GM18861 (cell line): ENCODE data around the gene MPZ.
"Not testable (repeated sequence)": the region's sequence is repeated elsewhere in the genome, so short reads cannot be mapped to it uniquely, and the experiment has no call there.

Experiments used
- ATAC-seq: cut with Tn5 transposase; IDR thresholded peaks from one replicate; pipeline ENCODE4 v1.9.1; 2021; ENCODE audit not compliant: unreplicated experiment

The MPZ gene

DNA sequence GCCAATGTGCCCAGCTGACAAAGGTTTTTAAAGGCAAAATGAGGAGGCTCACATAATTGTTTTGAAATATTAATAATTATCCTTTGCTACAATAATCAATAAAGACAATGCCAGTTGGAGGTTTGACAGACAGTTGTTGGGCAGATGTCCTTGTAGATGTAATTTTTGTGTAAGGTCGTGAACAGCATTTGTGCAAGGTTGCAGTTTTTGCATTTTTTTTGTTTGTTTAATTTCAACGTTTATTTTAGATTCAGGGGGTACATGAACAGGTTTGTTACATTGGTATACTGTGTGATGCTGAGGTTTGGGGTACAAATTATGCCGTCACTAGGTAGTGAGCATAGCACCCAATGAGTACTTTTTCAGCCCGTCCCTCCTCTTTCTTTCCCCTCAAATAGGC is 9.3 kb downstream of the MPZ start:
- no peak for ATAC-seq

DNA sequence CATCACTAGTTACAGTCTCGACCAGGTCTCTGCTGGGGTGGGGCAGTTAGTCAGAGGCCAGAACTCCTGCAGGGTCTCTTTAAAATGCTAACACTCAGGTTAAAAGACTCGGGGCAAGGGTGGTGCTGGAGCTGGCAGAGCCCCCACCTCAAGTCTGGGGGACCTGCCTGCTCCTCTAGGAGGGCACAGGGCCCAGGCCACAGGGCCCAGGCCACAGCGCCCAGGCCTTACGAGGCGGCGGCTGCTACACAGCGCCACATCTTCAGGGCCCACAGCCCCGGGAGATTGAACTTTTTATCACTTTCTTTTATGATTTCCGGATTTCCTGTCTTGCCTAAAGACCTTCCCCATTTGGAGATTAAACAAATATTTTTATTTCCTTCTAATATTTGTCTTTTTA is 10.4 kb downstream of the MPZ start:
- ATAC-seq: no peak

DNA sequence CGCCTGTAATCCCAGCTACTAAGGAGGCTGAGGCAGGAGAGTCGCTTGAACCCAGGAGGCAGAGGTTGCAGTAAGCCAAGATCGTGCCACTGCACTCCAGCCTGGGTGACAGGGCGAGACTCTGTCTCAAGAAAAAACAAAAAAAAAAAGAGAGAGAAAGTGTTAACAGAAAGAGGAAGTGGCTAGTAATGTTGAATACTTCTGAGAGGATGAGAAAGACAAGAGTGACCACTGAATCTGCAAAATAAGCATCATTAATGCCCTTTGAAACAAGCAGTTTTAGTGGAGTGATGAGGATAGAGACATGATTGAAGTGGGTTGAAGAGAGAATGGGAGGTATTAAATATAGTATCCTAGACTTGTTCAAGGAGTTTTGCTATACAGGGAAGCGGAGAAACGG is 11.7 kb downstream of the MPZ start:
- ATAC-seq: no peak

DNA sequence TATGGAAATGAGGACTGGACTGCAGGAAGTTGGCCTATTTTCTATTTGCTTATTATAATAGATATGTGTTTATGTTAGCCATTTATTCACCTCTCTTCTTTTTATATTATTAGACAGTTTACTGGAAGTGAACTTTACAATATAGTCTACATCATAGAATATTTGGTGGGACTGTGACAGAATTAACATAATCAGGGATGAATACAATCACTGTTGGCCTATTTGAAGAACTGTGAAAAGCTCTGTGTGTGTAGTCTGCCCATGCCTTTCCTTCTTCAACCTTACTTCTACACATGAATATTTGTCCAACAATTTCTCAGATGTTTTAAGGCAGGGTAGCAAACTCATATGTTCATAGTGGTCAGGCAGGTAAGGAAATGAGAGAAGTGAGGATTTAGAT is 12.4 kb downstream of the MPZ start:
- ATAC-seq: no peak

DNA sequence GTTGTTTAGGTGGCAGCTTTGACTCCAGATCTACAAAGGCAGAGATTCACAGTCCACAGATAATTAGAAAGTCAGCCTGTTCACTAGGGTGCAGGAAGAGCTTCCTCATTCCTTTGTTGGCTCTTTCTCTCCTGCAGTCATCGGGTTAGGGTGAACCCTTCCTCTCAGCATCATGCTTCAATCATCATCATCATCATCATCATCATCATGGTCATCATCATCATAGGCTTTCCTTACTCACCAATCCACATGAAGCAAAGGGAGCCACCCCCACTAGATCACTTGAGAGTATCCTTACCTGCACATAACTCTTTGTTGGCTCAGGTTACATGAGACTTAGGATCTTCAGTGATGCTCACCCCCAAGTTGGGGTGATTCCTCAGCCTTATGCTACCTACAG is 19.0 kb downstream of the MPZ start:
- ATAC-seq: no peak

DNA sequence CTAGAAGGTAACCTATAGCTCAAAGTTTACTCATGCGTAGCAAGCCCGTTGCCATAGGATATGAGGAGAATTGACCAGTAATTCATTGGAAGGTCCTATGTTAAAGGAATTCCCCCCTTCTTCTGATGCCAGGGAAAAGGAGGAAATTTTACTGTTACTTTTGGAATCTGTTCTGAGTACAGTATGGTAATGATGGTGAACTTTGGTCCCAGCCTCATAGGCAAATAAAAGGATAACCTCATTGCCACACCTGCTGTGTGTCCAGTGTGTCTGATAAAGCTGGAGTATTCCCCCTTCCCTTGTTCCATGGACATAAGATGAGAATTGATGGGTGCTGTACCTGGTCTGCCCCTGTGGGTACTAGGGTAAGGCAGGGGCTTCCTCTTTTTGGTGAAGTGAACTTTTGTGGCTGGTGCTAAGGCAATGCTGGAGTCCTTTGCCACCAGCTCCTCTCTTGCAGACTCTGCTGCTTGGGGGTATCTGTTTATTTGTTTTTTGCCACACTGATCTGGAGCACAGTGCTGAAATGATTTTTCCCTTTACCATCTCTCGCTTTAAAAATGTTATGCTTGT is 22.2 kb downstream of the MPZ start:
- ATAC-seq: no peak

DNA sequence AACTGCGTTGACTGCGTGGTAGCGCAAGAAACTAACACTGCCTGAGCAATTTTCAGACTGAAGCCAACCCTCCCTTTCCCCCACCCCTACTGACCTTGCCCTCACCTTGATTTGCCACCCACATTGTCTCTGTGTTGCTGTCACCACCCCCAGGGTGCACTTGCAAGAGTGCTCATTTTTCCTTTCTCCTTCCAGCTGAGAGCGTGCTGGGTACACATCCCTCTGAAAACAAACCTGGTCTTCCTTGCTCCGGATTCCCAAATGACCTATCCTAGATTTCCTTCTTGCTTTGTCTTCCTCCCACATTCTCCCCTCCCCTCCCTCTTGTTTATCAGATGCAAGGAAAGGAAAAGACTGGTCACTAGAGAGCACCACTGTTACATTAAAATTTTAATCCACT is 24.2 kb downstream of the MPZ start:
- no peak for ATAC-seq

DNA sequence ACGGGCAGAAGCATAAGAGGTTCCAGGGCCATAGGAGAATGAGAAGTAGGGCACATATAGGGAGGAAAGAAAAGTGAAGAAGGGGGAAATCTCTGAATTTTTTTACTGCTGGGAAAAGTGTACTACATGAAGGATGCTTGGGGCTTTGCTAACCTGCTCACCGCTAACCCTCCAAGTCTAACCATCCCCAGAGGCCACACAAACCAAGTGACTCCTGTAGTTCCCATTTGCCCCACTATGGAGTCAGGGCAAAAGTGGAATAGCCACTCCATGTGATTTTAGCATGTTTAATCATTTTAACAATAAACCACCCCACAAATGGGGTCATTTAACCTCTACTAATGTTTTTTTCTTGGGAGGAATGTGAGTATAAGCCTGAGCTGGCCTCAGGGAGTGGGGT is 24.7 kb downstream of the MPZ start:
- ATAC-seq: no peak

DNA sequence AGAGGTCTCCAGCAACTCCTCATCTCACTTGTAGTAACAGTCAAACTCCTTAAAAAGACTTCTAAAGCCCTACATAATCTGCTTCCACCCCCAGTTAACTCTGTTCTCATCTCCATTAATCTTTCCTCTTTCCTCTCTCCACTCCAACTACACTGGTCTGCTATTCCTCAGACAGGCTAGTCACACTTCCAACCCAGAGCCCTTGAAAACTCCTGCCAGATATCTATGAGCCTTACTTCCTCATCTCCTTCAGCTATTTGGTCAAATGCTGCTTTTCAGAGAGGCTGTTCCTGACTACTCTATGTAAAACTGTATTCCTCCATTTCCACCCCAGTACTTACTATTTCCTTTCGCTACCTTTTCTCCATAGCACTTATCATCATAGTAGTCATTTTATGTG is 26.8 kb downstream of the MPZ start:
- no peak for ATAC-seq

DNA sequence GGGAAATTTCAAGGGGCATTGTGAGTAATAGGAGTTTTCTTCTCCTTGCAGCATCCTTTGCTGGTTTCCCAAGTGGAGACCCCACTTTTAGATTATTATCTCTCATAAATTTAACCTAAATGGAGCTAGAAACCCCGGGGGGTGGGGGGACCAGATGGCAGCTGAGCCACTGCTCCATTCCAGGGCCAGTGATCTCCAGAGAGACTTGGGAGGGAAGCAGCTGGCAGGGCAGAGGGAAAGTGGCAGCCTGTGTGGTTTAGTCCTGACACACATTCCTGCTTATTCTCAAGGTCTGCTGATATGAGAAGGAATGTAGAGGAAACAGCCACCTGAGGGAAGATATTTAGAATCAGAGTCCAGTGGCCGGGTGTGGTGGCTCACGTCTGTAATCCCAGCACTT is 34.9 kb downstream of the MPZ start:
- ATAC-seq: no peak

DNA sequence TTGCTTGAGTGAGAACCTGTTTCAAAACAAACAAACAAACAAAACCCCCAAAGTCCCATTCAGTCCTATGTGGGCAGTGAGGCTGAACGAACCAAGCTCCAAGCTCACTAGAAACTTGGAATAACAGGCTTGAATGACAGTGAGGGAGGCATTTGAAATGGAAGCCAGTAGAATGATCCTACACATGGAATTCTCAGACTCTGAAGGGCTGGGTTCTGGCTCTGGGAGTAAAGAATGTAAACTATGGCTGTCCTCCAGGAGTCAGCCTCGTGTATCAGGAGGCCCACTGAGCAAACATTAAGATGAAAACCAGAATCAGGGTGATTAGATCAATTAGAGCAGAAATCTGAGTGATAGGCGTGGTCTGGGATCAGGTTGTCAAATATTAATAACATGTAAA is 36.4 kb downstream of the MPZ start:
- ATAC-seq: no peak

DNA sequence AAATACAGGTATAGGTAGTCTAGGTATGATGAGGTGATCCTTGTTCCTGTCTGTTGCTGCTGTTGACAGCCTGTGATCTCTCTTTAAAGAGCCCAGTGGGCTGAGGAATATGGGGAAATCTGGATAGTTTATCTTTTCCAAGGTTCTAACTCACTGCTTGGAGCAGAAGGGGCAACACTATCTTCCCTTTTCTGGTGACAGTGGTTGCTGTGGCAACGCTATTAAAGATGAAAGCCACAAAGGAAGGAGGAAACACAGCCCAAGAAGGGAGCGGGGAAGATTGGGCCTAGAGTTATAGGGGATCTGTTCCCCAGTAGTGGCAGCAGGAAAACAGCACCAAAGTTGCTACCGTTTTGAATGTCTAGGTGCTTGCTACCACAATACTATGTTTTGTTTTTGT is 42.4 kb downstream of the MPZ start:
- ATAC-seq: no peak

DNA sequence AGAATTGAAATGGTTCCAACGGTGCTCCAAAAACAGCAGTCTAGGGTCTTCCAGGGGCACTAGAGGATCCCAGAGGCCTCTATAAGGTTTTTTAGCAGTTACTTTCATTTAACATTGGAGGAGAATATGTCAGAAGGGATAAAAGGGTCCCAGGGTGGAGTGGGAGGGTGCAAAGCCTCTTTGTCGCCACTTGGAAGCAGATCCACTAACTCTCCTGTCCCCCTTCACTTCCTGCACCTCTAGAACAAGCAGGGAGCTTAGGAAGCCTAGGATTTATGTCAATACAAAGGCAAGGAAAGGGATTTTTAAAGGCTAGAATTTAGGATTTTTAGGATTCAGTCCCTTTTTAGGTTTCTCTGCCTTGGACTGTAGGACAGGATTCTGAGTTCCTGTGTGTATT is 42.9 kb downstream of the MPZ start:
- no peak for ATAC-seq

DNA sequence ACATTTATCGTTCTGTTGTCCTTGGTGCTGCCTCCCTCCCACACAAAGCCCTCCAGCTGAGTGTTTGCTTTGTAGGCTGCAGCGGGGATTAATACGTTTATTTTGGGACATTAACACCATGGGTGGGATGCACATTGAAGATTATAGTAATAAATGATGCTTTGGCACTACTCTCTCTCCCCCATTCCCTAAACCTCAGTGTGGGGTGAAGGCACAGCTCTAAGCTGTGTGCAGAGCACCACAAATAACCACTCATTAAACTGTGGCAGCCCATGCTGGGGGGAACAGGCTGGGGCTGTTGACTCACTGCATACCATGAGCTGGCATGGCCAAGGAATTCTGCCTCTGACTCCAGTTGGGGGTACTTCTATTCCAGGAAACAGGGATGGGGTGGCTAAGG is 43.6 kb downstream of the MPZ start:
- no peak for ATAC-seq

DNA sequence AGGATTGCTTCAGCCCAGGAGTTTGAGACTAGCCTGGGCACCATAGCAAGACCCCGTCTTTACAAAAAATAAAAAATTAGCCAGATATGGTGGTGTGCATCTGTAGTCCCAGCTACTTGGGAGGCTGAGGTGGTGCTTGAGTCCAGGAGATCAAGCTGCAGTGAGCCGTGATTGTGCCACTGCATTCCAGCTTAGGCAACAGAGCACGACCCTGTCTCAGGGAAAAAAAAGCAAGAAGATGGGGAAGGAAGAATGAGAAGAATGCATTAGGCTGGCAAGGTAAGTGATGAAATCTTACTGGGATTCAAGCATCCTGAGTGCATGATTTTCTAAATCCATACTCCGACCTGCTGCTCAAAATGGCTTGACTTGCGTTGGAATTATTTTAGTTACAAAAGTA is 44.5 kb downstream of the MPZ start:
- ATAC-seq: no peak

DNA sequence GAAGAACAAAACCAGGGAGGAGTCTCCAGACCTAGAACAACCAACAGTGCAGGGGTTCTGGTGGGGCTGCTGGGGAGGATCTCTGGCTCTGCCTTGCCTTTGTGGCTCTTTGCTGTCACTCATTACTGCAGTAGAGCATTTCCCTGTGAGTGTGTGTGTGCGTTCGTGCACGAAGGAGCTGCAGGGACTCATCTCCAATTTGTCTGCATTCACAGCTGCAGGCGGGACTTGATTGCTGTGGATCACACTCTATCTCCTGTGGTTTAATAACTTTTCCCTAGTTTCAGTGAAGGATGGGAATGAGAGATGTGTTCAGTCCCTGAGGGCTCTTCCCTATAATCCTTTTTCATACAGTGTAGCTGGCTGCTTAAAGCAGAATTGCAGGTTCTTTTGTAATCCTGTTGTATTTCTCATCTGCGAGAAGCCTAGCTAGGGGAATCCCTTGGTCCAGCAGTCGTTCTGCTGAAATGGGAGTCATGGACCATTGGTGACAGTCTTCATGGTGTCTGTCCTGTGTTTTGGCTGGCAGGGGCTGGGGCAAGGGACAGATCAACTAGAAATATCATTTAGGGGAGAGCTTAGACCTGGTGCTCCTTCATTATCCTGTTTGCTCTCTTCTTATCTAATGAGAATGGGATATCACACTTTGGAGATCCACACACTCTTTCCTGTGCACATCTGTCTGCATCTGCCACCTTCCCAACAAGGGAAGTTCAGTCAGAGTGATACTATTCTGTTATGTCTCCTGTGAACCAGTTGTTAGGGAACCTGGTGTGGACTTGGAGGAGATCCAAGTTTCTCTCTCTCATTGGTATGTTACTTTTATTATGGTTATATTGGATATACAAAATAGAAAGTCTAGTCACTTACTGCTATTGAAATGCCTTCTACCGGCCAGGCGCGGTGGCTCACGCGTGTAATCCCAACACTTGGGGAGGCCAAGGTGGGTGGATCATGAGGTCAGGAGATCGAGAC is 48.2 kb downstream of the MPZ start:
- no peak for ATAC-seq

DNA sequence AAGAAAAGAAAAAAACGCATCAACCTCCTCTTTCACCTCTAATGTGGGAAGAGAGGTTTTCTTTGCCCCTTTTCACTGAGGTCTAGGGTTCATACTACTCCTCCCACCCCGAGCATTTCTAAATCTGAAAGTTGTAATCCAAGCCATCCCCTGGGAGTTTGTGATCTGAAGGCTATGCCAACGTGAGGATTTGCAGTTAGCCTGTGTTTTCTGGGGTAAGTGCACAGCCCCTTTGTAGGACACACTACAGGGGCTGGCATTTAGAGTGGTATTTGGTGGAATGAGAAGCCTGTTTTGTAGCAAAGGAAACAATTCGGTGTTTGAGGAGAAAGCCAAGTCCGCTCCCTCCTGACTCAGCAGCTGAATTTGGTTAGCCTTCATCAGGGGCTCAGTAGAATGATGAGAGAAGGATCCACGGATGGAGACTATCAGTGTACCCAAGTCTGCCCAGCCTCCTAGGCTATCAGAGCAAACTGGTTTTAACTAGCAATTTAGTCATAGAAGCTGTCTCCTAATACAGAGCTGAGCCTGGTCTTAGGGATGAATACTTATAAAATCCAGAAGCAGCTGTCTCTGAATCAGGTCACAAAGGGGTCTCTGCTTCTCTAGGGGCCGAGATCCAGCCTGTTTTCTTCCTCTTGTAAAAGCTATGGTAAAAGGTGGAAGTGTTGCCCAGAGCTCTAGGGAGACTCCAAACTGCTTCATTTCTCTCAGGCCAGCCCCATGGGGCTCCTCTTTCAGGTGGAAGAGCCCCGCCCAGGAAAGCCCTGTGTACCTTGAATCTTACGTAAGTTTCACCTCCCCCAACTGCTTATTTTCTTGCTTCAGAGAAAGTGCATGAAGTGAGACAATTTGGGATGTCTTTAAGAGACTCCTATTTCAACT is 49.1 kb downstream of the MPZ start:
- ATAC-seq: no peak

DNA sequence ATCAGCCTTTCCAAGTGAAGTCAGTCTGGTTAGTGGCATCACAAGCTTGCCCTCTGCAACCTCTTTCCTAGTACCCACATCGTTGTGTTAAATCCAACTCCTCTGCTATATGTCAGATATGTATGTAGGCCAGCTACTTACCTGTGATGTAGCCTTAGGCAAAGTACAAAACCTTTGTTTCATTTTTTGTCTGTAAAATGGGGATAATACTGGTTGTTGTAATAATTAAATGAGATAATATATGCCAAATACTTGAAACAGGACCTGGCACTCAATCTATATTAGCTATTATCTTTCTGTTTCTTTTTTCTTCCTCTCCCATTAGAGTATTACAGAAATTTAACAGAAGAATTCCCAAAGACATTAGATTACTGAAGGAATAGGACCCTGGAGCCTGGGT is 50.0 kb downstream of the MPZ start:
- no peak for ATAC-seq

DNA sequence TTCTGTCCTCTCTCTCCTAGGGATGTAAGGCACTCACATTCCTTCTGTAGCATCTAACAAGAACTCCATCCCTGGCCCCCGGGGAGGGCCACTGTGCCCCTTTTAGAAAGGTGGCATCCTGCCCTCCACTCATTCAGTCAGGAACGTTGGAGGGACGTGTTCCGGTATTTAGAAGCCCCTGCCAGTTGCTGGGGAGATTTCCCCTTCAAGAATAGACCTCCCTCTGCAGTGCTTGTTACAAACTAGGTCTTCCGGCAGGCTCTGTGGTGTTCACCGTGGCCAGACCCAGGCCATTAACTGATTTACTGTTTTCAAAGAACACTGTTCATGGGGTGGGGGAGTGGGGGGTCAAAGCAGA is 50.4 kb downstream of the MPZ start:
- ATAC-seq: no peak

DNA sequence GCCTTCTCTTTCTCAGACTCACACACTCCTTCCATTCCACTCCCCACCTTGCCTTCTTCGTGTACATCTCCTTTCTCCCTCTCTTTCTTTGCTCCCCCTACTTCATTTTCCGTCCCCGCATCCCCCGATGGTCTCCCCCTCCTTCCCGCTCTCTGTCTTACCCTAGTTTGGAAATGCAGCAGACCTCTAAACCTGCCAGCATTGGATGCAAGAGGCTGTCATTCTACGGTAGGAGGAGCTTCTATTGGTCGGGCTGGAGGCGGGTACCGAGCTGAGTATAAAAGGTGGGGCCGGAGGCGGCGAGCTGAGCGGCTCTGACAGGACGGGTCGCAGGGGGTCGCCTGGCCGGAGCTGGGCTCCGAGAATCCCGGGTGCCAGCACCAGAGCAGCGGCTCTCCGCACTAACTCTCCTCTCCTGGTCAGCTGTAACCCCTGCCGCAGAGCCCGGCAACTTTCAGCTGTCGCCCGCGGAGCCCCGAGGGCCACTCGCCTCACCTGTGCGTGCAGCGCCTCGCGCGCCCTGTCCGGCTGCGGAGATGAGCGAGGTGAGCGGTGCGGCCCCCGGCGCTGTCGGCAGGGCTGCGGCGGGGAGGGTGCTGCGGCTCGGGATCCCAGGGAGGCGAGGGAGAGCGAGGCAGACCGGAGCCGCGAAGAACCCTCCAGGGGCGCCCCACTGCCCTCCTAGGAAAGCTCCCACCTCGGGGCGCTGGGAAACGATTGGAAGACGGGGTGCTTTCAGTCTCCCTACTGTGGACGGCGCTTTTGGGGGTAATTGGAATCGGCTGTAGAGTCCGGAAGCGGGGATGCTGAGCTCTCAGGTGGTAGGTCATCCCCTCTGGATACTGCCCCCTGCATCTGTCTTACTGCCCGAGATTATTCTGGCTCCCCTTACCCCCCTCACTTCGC is 51.1 kb downstream of the MPZ start, which contains the start of gene PCP4L1:
Gene PCP4L1 (plus strand): TSS at position 307 of the 906 bp plus-strand sequence. CDS start 230 bp downstream, at position 537.
- no peak for ATAC-seq

DNA sequence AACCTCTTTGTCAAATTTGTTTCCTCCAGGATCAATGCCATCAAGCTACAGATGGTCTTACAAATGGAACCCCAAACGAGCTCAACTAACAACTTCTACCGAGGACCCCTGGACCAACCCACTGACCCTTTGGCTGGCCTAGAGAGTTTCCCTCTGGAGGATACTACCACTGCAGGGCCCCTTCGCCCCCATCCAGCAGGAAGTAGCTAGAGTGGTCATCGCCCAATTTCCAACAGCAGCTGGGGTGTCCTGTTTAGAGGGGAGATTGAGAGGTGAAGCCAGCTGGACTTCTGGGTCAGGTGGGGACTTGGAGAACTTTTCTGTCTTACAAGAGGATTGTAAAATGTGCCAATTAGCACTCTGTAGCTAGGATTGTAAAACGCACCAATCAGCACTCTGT is 52.7 kb downstream of the MPZ start:
- not testable (repeated sequence) for ATAC-seq
